ENCODE results near the gene BASP1. TPM values are rescaled to one million over a fixed set of nuclear protein-coding genes. Genes with fewer than 3 reads are reported as not detected.

Gene BASP1, protein sequence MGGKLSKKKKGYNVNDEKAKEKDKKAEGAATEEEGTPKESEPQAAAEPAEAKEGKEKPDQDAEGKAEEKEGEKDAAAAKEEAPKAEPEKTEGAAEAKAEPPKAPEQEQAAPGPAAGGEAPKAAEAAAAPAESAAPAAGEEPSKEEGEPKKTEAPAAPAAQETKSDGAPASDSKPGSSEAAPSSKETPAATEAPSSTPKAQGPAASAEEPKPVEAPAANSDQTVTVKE
- total RNA-seq (2014; rRNA removed; shearing (Covaris generic)), result 4.7 and 5.9 TPM in 2 replicates

DNA sequence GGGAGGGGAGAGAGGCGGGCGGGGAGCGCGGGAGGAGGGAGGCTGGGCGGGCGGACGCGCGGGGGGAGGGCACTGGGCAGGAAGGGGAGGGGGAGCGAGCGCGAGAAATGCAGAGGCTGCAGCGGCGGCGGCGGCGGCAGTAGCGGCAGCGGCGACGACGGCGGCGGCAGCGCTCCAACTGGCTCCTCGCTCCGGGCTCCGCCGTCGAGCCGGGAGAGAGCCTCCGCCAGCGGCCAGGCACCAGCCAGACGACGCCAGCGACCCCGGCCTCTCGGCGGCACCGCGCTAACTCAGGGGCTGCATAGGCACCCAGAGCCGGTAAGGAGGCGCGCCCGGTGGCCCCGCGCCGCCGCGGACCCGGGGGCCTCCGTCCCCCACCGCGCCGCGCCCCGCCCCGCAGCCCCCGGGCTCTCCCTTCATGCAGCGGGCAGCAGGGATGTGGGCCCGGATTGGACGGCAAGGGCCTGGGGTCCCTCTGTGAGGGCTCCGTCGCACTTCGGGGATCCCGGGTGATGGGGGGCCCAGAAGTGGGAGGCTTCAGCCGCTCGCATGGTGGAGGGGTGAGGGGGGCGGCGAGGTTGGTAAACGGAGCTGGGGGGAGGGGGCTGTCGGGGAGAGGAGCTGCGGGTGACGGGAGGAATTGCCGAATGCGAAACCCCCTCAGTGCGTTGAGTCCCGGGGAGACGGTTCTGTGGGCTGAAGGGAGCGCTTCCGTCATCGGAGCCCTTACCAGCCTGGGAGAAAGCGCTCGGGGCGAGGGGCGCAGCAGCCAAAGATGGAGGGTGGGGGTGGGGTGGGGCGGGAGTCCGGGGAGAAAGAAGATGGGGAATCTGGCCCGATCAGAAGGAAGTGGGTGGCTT lies at the start of gene BASP1:
Gene BASP1 (plus strand): TSS at position 139 of the 860 bp plus-strand sequence. CDS start 57,586 bp downstream, outside the sequence.

Small RNA genes within 50 kb of the gene (small RNA-seq; reads per million reads assigned to genes)
- not detected for gene RNU6-1003P

Measured in A375 (cell line).